NCI-H1694 treated with DMSO at 0.1 percent for 48 hours (cell line): ENCODE data around the gene LAMB3.

Experiments
- DNase-seq: peaks from one replicate; lab custom pipeline; 2025; lab: John Stamatoyannopoulos, UW

LAMB3 gene

DNA sequence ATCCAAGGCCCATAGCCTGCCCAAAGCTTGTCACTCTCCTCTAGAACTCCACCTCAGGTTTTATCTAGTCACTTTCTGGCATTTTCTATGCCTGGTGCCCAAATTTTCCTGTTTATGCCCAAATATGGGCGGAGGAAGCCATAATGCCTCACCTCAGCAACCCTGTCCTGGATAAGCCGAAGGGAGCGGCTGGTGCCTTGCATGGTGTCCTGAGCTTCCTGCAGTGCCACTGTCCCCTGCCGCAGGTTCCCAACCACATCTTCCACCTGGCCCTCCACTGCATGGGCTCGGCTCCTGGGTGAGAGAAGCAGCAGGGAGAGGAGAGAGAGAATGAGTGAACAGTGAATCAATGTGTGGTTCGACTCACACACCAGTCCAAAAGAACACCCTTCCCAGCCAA is 34.5 kb downstream of the LAMB3 start:
- DNase-seq = no peak

DNA sequence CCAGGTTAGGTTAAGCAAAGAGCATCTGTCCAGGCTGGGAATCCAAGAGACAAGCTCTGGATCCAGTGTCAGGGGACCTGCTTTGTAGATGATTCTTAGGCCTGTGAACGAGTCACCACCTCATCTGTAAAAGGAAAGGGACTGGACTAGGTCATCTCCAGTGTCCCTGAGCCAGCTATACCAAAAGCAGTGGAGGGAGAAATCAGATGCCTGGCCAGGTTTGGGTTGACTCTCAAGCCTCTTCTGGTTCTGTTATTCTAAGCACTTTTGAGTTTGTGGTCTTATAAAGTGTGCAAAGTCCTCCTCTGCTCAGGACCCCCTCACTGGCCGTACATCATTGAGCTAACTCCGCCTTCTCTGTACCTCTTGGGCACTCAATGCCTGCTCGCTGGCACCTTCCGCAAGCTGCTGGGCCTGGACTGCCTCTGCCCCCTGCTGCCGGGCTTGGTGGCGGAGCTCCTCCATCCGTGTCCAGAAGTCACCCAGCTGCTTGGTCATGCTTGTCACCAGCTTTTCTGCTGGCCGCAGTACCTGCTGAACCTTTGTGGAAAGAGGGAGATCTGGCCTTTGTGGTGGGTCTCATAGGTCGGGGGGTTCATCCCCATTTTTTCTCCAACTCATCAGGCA is 35.1 kb downstream of the LAMB3 start:
- DNase-seq = no peak

DNA sequence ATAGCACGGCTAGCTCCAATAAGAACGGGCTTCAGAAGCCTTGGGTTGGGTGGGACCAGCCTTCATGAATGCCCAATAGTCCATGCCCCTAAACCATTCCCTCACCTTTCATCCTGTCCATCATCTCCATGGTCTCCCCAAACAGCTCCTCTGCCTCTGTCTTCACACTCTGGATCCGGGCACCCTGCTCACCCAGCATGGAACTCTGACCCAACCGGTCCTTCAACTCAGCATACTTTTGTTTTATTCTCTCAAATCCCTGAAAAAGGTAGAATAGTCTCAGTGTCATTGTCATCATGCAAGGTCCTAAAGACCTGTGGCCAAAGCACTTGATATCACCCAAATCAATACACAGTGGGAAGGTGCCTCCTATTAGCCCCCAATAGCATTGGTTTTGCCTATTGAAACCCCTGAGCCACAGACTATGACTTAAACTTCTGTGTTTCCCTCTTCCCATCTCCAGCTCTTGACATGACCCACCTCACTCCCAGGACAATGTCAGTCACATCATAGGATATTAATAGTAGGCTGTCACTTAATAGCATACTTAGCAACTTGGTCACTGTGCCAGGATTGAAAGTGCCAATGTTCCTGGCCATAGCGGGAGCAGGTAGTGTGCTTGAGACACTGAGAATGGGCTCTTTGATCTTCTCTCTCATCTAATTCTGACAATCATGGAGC is 35.7 kb downstream of the LAMB3 start:
- DNase-seq = no peak

DNA sequence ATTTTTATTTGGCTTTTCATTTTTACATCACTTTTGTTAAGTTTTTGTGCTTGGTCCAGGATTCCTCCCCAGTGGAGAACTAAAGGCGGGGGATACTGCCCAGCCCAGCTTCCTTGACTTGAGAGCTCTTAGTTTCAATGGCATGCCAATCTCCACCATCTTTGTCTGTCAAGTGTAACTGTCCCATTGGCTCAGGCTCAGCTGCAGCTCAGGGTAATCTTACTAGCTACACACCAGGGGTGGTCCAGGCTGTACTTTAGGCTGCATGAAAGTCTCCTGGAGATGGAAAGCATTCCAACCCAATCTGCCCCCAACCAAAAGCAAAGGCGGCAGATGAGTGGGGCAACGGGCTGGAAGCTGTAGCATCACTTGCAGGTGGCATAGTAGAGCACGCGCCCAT is 37.3 kb downstream of the LAMB3 start:
- no peak for DNase-seq

DNA sequence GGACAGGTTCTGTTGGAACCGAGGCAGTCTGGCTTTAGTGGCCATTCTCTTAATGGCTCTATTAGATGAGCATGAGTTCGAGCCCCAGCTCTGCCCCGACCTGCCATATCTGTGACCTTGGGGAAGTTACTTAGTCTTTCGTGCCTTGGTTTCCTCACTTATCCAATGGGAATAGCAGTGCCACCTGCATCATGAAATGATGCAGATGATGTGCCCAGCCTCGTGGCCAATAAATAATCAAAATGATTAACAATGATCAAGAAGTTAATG is 38.1 kb downstream of the LAMB3 start:
- no peak for DNase-seq

DNA sequence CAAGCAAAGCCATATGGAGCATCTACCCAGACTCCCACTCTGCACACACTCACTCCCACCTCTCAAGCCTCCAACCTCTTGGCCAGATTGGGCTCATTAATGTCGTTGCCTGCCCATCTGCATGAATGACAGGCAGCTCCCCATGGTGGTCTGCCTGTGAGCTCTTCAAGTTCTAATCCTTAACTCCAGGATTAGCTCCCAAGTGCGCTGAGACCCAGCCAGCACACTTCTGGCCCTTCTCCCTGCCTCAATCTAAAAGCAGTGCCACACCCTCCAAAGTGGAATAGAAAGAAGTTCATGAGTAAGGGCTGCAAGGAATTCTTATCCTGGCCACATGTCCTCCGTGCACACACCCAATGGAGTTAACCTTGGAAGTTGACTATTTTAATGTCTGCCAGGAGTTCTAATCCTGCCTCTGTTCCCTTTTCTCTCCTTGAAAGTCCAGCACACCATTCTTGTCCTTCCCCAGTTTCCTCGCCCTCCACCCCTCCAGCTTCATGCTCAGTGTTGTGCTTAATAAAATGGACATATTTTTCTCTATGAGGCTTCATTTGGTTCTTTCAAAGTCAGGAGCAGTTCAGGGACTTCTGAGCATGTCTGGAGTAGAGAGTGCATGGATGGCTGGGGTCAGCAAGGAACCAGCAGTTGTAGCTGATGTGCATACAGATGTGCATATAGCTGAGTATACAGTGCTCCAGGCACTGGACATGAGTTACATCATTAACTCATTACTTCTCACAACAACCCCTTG is 38.6 kb downstream of the LAMB3 start:
- DNase-seq = no peak

DNA sequence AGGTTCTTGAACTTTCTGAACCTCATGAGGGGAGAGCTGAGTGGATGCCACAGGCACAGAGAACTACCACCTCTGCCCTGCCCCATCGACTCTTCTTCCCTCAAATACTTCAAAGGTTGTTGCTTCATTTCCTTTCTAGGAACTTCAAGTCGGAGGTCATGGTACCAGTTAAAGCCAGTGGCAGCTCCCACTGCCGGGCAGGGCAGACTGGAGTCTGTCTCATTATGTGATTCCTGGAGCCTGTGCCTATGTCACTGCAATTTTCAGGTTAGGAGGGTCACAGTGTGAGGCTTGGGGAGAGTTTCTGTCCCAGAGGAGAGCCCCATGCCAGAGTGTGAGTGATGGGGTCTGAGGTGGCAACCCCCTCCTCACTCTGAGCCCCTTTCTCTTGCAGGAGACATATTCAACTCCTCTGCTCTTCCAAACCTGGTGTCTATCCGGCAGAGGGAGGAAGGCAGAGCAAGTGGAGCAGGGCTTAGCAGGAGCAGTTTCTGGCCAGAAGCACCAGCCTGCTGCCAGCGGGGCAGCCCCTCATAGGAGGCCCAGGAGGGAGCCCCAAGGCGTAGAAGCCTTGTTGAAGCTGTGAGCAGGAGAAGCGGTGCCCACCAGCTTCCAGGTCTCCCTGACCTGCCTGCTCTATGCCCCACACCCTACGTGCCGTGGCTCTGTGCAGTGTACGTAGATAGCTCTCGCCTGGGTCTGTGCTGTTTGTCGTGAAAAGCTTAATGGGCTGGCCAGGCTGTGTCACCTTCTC is 39.4 kb downstream of the LAMB3 start:
- no peak for DNase-seq

DNA sequence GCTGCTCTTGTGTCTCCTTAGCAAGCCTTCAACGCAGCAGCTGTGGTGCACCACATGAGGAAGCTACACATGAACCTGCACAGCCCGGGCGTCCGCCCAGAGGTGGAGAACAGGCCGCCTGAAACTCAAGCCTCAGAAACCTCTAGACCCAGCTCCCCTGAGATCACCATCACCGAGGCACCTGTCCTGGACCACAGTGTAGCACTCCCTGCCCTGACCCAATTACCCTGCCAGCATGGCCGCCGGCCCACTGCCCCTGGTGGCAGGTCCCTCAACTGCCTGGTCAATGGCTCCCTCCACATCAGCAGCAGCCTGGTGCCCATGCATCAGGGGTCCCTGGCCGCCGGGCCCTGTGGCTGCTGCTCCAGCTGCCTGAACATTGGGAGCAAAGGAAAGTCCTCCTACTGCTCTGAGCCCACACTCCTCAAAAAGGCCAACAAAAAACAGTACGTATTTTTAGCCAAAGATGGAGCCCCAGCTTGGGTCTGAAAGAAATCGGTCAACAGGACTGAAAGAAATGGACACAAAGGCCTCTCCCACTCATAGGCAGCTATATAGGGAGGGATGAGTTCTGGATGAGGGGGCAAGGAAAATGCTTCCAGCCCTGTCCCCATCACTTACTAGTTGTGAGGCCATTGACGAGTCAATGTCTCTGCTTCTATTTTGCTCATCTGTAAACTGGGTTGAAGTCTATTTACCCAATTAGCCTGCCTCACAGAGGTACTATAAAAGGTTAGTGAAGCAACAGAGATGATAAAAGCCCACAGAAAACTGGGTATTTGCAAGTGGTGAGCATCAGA is 40.3 kb downstream of the LAMB3 start:
- no peak for DNase-seq

DNA sequence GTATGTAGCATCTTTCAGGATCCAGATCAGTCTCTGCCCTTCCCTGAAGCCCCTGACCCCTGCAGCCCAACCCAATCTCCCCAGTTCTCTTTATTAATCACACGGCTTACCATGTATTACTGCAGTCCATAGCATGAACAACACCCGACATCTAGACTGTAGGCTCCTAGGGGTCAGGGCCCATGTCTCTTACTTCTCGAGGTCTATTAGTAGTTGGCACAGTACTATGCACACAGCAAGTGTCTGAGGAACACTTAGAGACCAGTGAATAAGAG is 41.7 kb downstream of the LAMB3 start:
- no peak for DNase-seq

DNA sequence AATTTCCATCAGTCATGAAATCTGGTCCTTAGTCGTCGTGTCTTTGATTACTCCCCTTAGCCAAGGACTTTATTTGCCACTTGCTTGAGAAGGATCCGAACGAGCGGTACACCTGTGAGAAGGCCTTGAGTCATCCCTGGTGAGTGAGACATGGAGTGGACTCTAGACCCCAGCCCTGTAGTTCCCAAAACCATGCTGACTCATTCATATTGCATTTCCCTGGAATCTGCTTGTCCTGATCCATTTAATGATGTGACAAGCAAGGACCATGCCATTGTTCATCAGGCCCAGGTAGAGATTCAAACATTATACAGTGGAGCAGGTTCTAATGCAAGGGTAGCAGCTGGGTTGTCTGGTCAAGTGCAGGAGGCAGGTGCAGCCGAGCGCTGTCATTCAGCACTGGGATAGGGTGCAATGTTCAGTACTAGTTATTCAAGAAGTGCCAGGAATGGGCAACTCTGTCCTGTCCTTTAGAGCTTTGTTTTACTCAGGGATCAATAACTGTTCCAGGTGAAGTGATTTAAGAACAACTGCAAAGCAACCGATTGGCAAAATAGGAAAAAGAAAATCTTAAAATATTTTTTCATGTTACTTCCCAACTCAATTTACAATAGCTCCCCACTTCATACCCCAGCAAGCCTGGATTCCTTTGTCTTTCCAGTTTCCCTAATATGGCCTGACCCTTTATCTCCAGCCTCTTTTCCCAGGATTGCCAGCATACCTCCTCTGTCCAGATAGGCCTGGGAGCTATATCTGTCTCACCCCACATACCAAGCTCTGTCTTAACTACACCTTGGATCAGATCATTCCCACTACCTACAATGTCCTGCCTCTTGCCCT is 42.2 kb downstream of the LAMB3 start:
- no peak for DNase-seq

DNA sequence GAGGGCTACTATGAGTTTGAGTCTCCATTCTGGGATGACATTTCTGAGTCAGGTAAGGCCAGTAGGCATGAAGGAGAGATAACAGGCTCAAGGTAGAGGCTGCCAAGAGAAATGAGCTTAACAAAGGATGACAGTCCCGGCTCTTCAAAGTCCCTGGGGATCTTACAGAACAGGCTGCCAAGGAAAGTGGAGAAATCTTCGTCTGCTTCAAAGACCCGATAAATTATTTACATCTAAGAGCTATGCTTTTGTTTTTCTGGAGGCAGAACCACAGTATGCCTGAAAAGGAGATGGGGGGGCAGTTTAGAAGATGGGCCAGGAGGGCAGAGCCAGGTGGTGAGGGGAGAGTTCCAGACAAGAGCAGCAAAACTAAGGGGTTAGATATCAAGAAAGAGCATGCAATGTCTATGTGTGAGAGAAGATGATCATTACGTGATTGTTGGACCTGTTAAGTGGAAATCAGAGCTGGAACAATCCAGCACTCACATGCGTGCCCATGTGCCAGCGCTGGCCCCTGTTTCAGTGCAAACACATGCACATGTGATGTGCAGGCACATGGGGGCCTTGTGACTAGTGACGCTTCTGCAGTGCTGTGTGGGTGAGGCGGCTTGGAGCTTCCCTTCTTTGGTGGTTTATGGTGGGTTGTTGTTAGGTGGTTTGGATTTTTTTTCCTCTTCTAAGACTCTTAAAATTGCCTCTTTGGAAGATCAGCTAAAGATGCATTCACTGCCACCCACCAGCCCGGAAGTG is 43.0 kb downstream of the LAMB3 start:
- DNase-seq = no peak

DNA sequence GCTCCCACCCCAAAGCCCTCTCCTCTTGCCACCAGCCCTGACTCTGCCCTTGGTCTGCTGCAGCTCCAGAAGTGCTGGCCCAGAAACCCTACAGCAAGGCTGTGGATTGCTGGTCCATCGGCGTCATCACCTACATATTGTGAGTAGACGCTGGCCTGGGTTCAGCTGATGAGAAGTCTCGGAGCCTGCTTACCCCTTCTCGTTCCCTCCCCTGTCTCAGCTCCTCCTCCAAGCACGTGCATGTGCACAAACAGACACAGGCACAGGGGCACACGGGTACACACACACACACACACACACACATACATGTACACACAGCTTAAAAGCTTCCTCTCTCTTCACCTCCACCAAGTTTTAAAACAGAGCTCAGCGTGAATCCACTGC is 44.4 kb downstream of the LAMB3 start:
- DNase-seq = no peak

DNA sequence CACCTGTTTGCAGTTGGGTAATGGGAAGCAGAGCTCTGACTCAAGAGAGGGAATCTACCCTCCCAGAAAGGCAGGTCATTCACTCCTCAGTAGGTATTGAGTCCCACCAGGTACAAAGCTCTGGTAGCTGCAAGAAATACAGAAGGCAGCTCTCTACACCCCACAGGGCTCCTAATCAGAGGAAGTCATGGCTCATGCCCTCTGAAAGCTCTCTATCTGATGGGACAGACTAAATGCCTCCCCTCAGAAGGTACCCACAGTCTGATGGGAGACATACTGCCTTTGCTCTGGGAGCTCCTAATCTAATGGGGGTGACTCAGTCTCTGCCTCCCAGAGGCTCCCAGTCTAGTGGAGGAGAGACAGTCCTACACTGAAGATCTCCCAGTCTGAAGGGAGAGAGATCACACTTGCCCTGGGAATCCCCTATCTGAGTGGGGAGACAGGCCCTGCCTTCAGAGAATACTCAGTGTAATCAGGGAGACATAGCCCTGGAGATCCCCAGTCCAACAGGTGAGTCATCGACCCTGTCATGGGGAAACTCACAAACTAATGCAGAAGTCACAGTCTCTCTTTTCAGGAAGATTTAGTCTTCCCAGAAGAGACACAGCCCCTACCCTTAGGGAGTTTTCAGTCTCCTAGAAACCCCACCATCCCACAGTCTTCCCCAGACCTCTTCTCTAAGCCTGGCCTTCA is 45.0 kb downstream of the LAMB3 start:
- no peak for DNase-seq

DNA sequence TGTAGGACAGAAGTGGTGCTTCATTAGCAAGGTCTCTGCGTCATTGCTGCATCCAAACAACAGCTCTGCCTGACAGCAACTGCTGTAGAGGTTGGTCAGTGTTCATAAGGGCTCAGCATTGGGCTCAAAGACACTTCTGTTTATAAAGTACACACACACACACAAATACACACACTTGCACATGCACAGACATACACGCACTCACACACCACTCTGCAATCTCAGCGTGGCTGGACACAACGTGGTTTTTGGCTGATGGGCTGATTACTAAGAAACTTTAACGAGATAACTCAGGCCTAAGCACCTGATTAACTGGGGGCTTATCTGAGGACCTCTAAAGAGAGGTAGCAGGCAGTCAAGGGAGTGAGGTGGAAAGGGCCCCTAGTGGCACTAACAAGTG is 48.3 kb downstream of the LAMB3 start:
- no peak for DNase-seq

DNA sequence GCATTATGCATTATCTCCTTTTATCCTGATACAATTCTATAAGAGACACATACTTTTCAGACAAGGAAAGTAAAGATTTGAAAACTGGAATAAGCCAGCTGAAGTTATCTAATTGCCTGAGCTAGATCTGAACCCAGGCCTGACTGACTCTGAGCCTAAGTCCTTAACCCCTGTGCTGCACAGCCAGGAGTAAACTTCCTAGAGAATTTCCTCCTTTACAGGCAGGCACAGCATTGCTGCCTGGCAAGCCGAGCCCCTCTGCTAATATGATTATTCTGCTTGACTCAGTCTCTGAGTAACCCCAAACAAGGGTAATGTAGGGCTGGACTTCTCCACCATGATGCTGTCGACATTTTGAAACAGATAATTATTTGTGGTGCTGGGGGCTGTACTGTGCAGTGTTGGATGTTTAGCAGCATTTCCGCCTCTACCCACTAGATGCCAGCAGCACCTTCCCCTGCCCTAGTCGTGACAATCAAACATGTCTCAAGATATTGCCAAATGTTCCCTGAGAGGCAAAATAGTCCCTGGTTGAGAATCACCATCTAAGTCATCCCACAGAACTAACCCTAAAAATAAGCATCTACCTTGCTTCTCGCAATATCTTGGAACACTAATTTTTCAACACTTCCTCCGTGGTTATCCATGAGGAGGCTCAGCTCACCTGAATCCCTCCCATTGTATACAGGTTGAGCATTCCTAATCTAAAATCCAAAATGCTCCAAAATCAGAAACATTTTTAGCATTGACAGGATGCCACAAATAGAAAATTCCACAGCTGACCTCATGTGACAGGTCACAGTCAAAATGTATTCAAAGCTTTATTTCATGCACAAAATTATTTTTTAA is 50.2 kb downstream of the LAMB3 start:
- peak; percentile 43 for DNase-seq

DNA sequence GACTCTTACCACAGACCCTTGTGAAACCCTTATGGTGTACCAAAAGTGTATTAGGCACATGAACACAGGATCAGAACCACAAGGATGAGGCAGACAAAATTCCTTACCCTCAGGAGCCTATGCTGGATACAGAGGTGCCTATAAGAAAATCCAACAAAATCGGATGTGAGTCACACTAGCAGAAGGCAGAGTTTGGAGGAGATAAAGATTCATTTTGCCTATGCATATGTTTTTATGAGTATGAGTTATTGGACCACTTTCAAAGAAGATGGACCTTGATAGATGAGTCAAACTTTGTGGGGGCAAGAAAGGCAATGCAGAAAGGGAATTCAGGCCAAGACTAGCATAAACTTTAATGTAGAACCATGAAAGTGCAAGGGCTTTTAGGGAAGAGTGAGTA is 51.7 kb downstream of the LAMB3 start:
- no peak for DNase-seq

DNA sequence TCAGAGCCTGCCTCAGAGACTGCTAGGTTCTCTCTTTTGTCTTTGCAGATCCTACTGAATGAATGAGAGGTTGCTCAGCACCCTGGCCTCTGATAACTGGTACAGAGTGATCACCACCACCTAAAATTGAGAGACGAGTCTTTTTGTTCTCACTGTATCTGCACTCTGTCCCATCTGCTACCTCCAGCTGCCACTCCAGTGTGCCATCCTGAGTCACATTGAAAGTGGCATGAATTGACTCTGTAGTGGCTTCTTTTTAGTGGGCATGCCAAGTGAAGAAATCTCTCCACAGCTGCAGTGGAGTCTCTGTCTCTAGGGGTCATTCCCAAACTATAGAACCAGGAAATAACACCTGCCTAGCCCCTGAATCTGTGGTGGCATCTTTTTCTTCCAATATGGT is 54.0 kb downstream of the LAMB3 start:
- DNase-seq = no peak

DNA sequence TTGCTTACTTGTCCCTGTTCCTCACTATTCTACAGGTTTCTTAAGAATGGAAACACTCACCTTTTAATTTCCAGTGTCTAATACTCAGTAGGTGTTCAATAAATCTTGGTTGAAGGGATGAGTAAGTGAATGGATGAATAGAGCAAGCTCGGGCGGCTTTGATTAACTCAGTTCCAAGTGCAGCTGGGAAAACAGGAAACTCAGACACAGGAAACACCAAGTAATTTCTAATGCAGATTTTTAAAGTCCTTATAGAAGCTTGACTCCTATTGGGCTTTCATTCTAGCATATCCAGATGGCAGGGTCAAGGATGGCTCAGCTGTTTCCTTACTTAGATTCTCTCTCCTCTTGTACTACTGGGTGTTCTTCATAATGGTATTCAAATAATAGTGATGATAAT is 54.7 kb downstream of the LAMB3 start:
- DNase-seq = no peak

DNA sequence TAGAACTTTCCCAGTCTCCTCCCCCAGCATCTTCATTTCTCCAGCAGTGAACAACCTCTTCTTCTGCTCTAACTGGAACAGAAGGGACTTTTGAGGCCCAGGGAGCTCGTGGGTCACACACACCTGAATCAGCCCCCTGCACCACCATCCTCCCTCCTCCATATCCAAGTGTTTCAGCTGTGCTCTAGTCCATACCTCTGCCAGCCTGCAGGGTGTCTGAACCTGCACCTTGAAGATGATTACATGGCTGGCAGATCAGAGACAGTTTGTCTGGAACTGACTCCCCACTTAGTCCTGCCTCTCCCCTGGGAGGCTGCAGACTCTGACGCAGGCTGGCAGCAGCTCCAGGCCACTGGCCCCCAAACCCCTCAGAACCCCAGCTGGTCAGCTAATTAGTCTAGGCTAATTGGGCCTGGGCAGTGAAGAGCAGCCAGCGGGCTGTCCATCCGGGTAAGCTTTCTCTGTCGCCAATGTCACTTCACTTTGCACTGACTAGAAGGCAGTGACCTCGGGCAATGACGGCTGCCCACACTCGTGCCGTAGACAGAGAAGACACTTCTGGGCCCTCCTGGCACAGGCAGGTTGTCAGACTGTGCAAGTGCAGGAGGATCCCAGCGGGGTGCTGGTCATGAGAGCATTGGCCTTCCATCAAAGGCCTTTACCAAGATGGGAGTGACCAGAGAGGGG is 56.5 kb downstream of the LAMB3 start:
- DNase-seq = no peak
